ENCODE results near the gene CRADD.
A peak's percentile ranks its signal among the peaks of the same experiment; 100 is the strongest.
"Not testable (repeated sequence)": the region's sequence is repeated elsewhere in the genome, so short reads cannot be mapped to it uniquely, and the experiment has no call there.

CRADD gene

GRCh38 chr12:93677195-93678064, at the start of gene CRADD:
CRADD (plus strand) TSS chr12:93677375.
- peak; percentile 81 for DNase-seq

GRCh38 chr12:93632383-93632782, 44.8 kb upstream of the CRADD start:
- no peak for DNase-seq

DNA sequence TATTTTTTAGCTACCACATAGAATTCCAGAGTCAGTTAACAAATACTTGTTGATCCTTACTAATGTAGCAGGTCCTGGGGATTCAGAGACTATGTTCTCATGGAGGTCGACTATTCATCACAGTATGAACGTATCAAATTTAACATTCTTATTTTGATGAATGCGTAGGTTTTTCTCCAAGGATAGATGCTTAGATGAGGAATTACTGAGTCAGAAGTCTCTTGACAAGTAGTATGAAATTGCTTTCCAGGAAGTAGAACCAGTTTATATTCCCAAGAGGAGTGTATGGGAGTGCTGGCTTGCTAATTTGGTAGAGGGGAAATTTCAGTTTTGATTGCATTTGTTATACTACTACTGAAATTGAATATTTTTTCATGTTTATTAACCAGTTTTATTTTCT, 42.8 kb upstream of the CRADD start:
- no peak for DNase-seq

DNA sequence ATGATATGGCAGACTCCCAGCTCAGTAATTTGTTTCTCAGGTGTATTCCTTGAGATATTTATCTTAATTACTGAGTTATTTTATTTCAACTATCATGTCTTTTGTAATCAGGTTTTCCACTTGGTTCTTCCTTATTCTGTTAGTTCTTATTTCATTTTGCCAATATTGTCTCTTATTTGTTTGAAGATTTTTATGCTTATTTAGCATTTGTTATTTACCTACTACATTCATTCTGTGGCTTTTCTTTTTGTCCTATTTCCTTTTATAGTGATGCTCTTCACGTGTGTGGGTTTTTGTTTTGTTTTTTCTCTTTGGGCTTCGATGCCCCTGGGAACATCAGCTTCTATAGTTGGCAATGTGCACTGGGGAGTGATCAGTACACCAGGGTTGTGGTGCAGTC, 40.5 kb upstream of the CRADD start:
- DNase-seq = no peak

GRCh38 chr12:93638095-93638494, 39.1 kb upstream of the CRADD start:
- no peak for DNase-seq

GRCh38 chr12:93638954-93639353, 38.2 kb upstream of the CRADD start:
- DNase-seq = no peak

- no peak for DNase-seq
Observed at GRCh38 chr12:93639406-93639805, 37.8 kb upstream of the CRADD start.

GRCh38 chr12:93641380-93641779, 35.8 kb upstream of the CRADD start:
- DNase-seq = not testable (repeated sequence)

DNA sequence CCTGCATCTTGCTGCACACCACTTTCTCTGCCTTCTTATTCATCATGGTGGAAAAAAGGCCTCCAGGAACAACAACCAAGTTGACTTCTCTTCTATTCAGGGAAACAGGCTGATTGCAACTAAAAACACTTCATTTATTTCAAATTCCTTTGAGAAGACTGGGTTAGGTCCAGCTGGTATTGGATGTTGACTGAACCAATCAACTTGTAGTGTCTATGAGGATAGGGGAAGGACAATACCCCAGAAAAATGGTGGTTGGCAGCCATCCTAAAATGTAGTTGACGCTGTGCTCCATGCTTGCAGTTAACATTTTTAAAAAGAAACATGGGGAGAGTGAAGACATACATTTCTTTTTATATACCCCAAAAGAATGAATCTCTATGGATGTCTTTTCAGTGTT, 34.4 kb upstream of the CRADD start:
- DNase-seq = no peak

- no peak for DNase-seq
Observed at GRCh38 chr12:93645702-93646101, 31.5 kb upstream of the CRADD start.

- no peak for DNase-seq
Observed at GRCh38 chr12:93650626-93651025, 26.5 kb upstream of the CRADD start.

DNA sequence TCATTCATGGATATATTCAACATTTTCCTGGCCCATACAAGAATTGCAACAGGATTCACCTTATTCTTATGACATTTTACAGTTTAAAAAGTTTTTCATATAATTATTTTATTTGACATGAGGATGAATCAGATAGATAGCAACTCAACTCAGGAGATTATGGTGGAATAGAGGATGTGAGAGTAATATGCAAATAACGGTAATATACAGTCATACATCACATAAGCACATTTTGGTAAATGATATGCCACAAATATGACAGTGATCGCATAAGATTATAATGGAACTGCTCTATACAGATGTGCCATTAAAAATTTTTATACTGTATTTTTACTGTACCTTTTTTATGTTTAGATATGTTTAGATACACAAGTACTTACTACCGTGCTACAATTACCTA, 24.1 kb upstream of the CRADD start:
- no peak for DNase-seq

GRCh38 chr12:93653712-93654111, 23.5 kb upstream of the CRADD start:
- no peak for DNase-seq

DNA sequence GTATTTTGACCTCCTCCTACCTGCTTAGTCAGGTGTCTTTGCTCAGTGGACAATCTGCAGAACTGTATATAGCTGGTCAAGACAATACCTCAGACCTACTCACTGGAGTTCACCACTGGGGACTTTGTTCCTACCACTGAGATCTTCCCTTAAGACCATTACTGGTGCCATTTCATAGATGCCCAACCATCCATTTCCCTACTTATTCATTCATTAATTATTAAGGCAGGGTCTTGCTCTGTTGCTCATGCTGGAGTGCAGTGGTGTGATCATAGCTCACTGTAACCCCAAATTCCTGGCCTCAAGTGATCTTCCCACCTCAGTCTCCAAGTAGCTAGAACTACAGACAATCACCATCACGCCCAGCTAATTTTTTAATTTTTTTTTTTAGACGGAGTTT, 22.8 kb upstream of the CRADD start:
- DNase-seq = no peak

DNA sequence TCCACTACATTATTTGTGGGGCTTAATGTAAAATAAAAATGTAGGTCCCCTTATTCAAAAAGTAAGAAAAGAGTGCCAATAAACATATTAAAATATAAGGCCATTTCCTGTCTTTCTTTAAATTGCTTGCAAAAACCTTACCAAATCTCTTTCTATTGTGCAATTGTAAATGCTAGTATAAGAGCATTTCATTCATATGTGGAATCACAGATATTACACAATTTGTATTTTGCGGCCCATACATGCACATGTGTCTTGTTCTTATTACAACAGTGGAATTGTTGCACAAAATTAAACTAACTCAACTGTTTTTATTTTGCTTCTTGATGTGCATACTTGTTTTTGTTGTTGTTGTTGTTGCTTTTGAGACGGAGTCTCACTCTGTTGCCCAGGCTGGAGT, 20.1 kb upstream of the CRADD start:
- DNase-seq = no peak

DNA sequence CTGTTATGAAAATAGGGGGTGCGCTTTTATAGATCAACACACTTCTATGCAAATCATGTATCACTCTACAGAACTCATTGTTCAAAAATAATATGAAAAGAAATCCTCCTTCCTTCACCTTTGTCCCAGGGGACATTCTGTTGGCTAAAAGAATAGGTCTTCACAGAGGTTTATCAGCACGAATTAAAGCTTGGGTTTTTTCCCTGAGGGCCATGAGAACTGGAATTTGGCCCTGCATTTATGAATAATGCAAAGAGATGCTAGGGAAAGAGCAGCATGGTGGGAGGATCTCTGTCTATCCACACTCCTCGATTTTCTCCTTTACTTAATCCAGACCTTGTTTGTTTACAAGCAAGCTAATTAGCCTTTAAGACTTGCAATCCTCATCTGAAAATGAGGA, 16.2 kb upstream of the CRADD start:
- no peak for DNase-seq

DNA sequence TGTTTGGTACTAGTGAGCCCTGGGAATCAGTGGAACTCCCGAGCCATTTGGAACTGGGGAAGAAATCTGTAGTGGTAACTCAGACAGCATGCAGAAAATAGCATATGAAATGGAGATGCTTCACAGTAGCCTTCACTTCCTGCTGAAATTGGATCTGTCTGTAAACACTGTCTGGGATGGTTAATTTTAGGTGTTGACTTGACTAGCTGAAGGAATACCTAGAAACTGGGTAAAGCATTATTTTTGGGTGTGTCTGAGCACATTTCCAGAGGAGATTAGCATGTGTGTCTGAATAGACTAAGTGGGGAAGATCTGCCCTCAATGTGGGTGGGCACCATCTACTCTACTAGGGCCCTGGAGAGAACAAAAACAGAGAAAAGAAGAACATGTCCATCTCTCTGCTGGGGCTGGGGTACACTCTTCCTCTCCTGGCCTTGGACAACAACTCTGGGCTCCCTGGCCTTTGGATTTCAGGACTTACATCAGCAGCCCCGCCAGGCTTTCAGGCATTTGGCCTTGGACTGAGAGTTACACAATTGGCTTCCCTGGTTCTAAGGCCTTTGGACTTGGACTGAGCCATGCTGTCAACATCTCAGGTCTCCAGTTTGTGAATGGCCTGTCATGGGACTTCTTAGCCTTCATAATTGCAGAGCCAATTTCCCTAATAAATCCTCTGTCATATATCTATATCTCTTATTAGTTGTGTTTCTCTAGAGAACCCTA, 14.0 kb upstream of the CRADD start:
- no peak for DNase-seq

DNA sequence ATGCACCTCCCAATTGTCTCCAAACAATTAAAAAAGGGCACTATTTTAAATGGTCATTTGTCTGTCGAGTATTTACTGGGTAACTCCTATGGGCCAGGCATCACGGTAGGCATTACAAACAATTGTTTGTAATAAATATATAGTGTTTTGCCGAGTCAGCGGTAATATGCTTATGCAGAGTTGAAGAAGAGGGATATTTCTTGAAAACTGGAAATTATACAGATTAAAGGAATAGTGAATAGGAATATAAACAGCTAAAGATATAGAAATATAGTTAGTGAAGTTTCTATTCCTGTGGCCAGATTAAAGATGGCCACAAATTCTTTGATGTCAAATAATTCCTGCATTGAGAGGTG, 13.5 kb upstream of the CRADD start:
- DNase-seq = no peak

DNA sequence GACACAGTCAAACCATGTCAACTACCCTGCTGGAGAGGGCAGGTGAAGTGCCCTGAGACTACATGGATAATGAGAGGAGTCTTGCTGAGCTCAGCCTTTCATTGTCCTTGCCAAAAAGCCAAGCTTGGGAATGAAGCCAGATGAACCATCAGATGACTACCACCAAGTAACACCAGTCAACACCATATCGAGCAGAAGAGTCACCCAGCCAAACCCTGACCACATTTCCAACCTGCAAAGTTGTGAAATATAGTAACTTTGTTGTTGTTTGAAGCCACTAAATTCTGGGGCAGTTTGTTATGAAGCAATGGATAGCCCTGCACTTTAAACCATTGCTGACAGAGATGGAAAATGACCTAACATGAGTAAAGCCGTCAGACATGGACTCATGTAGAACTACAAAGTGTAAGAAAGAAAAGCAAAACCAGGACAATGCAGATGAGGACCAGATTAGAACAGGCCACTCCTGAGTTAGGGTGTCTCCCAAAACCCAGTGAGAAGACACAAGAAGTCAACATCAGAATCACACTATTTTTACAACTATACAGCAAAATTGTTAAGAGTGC, 12.5 kb upstream of the CRADD start:
- DNase-seq = no peak

GRCh38 chr12:93667672-93668071, 9.5 kb upstream of the CRADD start:
- DNase-seq = no peak

DNA sequence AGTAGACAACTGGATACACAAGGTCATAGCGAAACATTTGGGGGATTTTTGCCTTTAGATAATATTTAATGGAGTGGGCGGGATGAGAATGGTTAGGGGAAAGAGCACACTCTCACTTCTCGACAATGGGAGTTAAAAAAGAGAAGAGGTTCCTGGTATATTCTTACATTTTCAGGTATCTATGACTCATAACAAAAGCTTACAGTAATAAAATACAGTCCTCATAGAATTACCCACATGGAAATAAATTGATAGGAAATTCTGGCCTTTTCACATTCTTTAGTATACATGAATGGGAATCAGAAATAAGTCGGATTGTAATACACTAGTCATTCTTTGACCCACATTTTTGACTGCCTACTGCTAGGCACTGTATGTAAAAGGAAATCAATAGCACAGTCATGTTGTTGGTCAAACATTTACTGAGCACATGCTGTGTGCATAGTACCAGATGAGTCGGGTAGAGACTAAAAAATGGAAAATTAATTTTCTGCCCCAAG, 8.2 kb upstream of the CRADD start:
- no peak for DNase-seq

GRCh38 chr12:93669452-93669851, 7.7 kb upstream of the CRADD start:
- DNase-seq = no peak

DNA sequence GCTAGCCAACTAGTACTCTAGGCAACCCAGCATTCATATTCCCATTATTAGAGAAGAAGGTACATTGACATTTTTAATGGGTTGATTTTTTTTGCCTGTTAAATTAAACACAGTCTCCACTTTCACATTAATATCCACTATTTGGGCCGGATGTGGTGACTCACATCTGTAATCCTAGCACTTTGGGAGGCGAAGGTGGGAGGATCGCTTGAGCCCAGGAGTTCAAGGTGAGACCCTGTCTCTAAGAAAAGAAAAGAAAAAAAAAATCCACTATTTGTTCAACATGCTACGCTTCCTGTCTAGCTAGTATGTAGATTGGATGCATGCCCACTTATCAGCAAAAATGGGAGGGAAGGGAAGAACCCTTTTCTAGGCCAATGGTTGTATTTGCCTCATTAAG, 7.1 kb upstream of the CRADD start:
- DNase-seq = no peak

DNA sequence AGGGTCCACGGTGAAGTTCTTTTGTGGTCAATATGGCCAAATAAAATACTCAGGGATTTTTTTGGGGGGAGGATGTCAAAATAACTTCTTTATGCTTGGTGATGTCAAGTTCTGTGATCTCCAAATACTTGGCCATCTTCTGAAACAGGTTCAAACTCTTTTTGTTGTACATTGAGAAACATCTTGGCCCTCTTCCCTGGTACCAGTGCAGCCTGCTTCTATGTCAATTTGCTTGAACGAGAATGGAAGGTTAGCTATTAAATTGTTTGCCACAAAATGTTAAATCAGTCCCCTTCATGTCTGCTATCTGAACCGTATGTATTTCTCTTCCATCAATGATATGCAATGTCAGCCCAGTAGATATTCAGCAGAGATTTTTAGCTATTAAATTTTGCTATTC, 6.1 kb upstream of the CRADD start:
- no peak for DNase-seq
